DND-41 (cell line): ENCODE measurements around the gene OTOF.

Source experiments
- ATAC-seq: fragments of 200-7000 bp; cut with Tn5 transposase; 3 replicates; pipeline ENCODE4 v1.9.1; 2021; ENCODE audit warnings: low read depth; ENCODE audit not compliant: insufficient read depth
- DNase-seq: peaks from one replicate; pipeline ENCODE4 v3.0.0-alpha.2; 2020
- H2AFZ ChIP-seq: 2 replicates; pipeline ENCODE4 v1.6.0; 2012; ENCODE audit warnings: low read depth, low read length
- H3K27ac ChIP-seq: 2 replicates; pipeline ENCODE4 v1.5.1; 2012; ENCODE audit warnings: low read length, inconsistent platforms
- H3K27me3 ChIP-seq: fragments of 200-600 bp; sonication (generic); 2 replicates; pipeline ENCODE4 v1.6.0; 2012; ENCODE audit warnings: low read length, mild to moderate bottlenecking, inconsistent platforms; ENCODE audit not compliant: insufficient read depth, poor library complexity
- H3K36me3 ChIP-seq: 2 replicates; pipeline ENCODE4 v1.5.1; 2012; ENCODE audit warnings: low read length, inconsistent platforms; ENCODE audit not compliant: insufficient read depth
- H3K4me1 ChIP-seq: 2 replicates; pipeline ENCODE4 v1.5.1; 2012; ENCODE audit warnings: mild to moderate bottlenecking, low read length; ENCODE audit not compliant: insufficient read depth
- H3K4me2 ChIP-seq: 2 replicates; pipeline ENCODE4 v1.6.0; 2012; ENCODE audit warnings: mild to moderate bottlenecking, moderate library complexity, low read length, inconsistent platforms; ENCODE audit not compliant: insufficient read depth
- H3K4me3 ChIP-seq, 2 experiments: fragments of 200-600 bp in 1 of 2; shearing (Covaris generic) in 1 of 2; 2 replicates each; pipeline ENCODE4 v1.5.1; 2012 to 2016; ENCODE audit warnings: inconsistent platforms in 2 of 2, low read length in 2 of 2, mild to moderate bottlenecking in 2 of 2, low read depth in 1 of 2, moderate library complexity in 1 of 2
- H3K79me2 ChIP-seq: 2 replicates; pipeline ENCODE4 v1.6.0; 2012; ENCODE audit warnings: low read length, inconsistent platforms; ENCODE audit not compliant: insufficient read depth
- H3K9ac ChIP-seq: 2 replicates; pipeline ENCODE4 v1.6.0; 2012; ENCODE audit warnings: low read depth, mild to moderate bottlenecking, inconsistent platforms, low read length, moderate library complexity
- H3K9me3 ChIP-seq: 2 replicates; pipeline ENCODE4 v1.5.1; 2012; ENCODE audit warnings: low read length, moderate library complexity, mild to moderate bottlenecking, inconsistent platforms; ENCODE audit not compliant: insufficient read depth, severe bottlenecking
- H4K20me1 ChIP-seq: 2 replicates; pipeline ENCODE4 v1.6.0; 2012; ENCODE audit warnings: low read length; ENCODE audit not compliant: insufficient read depth
- EZH2 ChIP-seq: IDR thresholded peaks from 3 replicates; pipeline ENCODE4 v1.6.1; 2012; ENCODE audit warnings: borderline replicate concordance, low read depth, mild to moderate bottlenecking, moderate library complexity, low read length, inconsistent platforms; ENCODE audit not compliant: severe bottlenecking
- TF ChIP-seq, protein P1 (sequence below): IDR thresholded peaks from 2 replicates; pipeline ENCODE4 v1.5.1; 2012; ENCODE audit warnings: borderline replicate concordance, low read length, moderate library complexity, mild to moderate bottlenecking; ENCODE audit not compliant: poor library complexity, severe bottlenecking; ENCODE audit errors: extremely low read depth

Gene OTOF

DNA sequence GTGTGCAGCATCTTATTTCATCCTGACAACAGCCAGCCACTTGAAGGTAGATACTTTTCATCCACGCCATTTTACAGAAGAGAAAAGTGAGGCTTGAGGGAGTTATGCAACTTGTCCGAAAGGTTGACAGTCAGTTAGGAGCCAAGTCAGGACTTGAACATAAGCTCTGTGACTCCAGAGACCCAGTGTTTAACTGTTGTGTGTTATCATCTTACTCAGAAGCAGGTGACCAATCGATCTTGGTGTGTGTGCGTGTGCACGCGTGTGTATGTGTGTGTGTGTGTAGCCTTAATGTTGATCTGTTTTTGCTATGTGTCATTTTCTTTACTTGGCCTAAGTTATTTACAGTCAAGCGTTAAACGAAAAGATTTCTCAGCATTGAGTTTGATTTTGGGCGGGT is 54.2 kb downstream of the OTOF start:
- no peak for TF ChIP-seq EZH2
- TF ChIP-seq, protein P1, sequence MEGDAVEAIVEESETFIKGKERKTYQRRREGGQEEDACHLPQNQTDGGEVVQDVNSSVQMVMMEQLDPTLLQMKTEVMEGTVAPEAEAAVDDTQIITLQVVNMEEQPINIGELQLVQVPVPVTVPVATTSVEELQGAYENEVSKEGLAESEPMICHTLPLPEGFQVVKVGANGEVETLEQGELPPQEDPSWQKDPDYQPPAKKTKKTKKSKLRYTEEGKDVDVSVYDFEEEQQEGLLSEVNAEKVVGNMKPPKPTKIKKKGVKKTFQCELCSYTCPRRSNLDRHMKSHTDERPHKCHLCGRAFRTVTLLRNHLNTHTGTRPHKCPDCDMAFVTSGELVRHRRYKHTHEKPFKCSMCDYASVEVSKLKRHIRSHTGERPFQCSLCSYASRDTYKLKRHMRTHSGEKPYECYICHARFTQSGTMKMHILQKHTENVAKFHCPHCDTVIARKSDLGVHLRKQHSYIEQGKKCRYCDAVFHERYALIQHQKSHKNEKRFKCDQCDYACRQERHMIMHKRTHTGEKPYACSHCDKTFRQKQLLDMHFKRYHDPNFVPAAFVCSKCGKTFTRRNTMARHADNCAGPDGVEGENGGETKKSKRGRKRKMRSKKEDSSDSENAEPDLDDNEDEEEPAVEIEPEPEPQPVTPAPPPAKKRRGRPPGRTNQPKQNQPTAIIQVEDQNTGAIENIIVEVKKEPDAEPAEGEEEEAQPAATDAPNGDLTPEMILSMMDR = no peak
- DNase-seq (no peak), ATAC-seq (no peak)
- peaks cover 11% of the 10 kb centered on the region for H3K27me3 ChIP-seq
- no peak overlapping the region for H2AFZ ChIP-seq
- H4K20me1 ChIP-seq = no peaks in the 10 kb centered on the region
- H3K9me3 ChIP-seq = no peaks in the 10 kb centered on the region
- H3K79me2 ChIP-seq = no peaks in the 10 kb centered on the region
- H3K36me3 ChIP-seq = no peaks in the 10 kb centered on the region
- H3K4me2 ChIP-seq = no peak overlapping the region
- no peak overlapping the region for H3K4me3 ChIP-seq
- H3K4me1 ChIP-seq = no peaks in the 10 kb centered on the region
- H3K9ac ChIP-seq = no peak overlapping the region
- H3K27ac ChIP-seq = no peak overlapping the region

DNA sequence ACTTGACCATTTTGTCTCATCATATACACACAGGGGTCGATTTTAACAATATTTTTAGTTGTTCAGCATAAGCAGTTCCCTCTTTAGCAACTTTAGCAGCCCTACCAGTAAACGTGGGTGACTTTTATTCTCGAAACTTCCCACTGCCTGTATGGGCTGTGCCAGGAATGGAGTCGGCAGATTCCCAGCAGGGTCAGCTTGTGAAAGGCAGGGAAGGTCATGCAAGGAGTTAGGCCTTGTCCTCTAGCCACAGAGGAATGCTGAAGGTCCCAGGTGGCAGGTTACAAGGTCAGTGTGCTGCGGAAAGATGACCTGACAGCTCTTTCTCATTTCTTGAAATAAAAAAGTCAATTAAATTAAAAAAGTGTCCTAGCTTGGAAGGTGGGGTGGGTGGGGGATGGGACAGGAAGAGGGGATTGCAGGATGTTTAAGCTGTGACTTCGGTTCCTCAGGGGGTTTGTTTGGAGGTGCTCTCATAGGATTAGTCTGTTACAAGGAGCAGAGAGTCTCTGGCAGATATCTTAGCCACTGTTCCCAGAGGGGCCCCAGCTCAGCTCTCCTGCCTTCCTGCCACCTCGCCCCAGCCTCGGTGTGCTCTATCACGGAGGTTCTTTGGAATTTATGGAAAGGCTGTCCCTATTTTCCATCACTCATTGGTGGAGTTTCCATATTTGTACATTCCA is 54.8 kb downstream of the OTOF start:
- H2AFZ ChIP-seq = no peak overlapping the region
- ATAC-seq = no peak

DNA sequence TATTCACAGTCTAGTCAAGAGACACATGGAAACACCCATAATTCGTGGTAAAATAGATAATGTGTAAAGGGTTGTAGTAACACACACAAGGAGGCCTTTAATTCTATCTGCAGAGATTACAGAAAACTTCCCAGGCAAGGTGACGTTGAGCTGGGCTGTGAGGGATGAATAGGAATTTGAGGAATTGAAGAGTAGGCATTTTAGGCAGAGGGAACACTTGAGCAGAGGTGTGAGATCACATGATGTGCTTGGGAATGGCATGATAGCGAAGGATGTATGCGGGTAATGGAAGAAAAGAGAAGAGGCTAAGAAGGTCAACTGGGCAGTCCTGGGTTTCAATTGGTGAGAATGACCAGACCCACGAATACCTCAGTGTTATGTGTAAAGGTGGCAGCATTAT is 56.0 kb downstream of the OTOF start:
- no peak for TF ChIP-seq EZH2
- TF ChIP-seq, protein P1 = no peak
- no peak overlapping the region for H3K4me3 ChIP-seq
- H3K9me3 ChIP-seq = no peaks in the 10 kb centered on the region
- no peak for DNase-seq
- peaks cover 11% of the 10 kb centered on the region for H3K27me3 ChIP-seq
- no peaks in the 10 kb centered on the region for H3K4me1 ChIP-seq
- H3K36me3 ChIP-seq = no peaks in the 10 kb centered on the region
- no peak for ATAC-seq
- no peaks in the 10 kb centered on the region for H3K79me2 ChIP-seq
- H3K27ac ChIP-seq = no peak overlapping the region
- H3K4me2 ChIP-seq = no peak overlapping the region
- no peaks in the 10 kb centered on the region for H4K20me1 ChIP-seq
- H2AFZ ChIP-seq = no peak overlapping the region
- no peak overlapping the region for H3K9ac ChIP-seq

More for the DNA sequence above, 54.8 kb downstream of the OTOF start:
- H4K20me1 ChIP-seq = no peaks in the 10 kb centered on the region
- H3K4me2 ChIP-seq = no peak overlapping the region
- no peaks in the 10 kb centered on the region for H3K9me3 ChIP-seq
- no peaks in the 10 kb centered on the region for H3K36me3 ChIP-seq
- no peak overlapping the region for H3K9ac ChIP-seq
- no peak overlapping the region for H3K27ac ChIP-seq
- H3K4me3 ChIP-seq = no peak overlapping the region
- no peaks in the 10 kb centered on the region for H3K79me2 ChIP-seq
- no peak for DNase-seq
- H3K4me1 ChIP-seq = no peaks in the 10 kb centered on the region
- H3K27me3 ChIP-seq = peaks cover 11% of the 10 kb centered on the region
- TF ChIP-seq EZH2 = no peak
- TF ChIP-seq, protein P1 = no peak

DNA sequence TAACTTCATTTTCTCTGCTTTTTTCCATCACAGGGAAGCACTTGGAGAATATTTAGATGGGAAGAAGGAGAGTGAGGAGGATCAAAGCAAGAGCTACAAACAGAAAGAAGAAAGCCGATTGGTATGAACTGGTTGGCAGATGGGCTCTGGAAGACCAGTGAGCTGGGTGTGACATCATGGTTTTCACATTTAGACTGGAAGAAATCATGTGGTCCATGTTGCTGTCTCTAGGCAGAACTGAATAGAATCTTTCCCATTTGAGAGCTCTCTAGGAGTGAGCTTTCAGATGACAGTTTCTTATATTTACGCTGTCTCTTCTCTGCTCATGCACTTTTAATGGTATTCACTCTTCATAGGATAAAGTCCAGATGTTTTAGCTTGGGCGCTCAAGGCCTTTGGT is 63.6 kb downstream of the OTOF start:
- Histone ChIP-seq H3K4me3 (no peak overlapping the region), H4K20me1 (no peaks in the 10 kb centered on the region), H3K79me2 (no peaks in the 10 kb centered on the region), H2AFZ (no peak overlapping the region), H3K27me3 (peaks cover 1% of the 10 kb centered on the region), H3K4me2 (no peak overlapping the region), H3K9ac (no peak overlapping the region), H3K9me3 (no peaks in the 10 kb centered on the region), H3K4me1 (no peaks in the 10 kb centered on the region), H3K36me3 (no peaks in the 10 kb centered on the region), H3K27ac (no peak overlapping the region)
- DNase-seq = no peak
- no peak for TF ChIP-seq EZH2
- TF ChIP-seq, protein P1 = no peak
- ATAC-seq = no peak
